ENCODE results near the gene GALNT7. TPM values are rescaled to one million over a fixed set of nuclear protein-coding genes. Genes with fewer than 3 reads are reported as not detected.

Gene GALNT7
- total and polyA plus RNA-seq, 9 donors, result 20.2 to 30.7 (median 24.9) TPM

DNA sequence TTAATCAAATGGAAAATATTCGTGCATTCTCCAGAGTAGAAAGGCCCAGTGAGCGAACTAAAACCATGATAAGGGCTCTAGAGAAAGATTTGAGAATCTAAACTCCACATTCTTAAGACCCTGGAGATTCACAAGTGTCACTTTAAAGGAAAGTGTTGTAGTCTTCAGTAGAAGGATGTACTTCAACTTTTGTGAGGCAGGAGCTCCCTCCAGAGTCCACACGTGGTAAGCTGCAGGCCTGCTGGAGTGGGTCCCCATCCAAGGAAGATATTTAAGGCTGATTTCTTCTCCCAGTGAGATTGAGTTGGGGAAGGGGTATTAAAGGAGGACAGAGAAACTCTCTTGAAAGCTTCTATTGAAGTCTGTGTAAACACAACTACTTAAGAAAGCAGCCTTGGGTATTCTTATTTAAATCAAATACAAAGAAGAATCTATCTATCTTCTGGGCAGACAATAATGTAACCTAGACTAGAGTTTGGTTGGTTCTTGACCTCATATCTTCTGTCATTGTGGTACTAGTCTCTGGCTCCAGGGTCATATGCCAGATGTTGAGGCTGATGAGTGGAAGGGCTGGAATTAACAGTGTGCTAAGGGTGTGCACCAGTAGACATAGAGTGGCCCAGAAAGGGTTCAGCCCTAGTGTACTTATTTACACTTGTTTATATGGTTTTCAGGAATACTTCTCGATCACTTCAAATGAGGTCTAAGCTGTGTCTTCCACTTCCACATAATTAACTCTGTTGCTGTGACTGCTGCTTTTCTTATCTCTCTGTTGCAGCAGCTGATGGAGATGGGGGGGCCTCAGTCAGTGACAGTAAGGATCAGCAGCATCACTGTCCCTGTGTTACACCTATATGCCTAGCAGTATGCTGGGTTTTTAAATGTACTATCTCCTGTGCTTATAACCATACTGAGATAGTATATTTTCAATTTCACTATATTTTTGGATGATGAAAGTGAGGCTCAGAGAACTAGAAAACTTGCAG is 89.4 kb downstream of the GALNT7 start:
- Histone ChIP-seq H3K4me3 (ENCODE audit: low read length) (no peak overlapping the region), H3K27me3 (ENCODE audit: control insufficient read depth, insufficient read depth, low read length) (no peaks in the 10 kb centered on the region), H3K36me3 (ENCODE audit: control insufficient read depth, insufficient read depth, low read length) (no peaks in the 10 kb centered on the region), H3K4me1 (ENCODE audit: control insufficient read depth, insufficient read depth, low read length) (no peaks in the 10 kb centered on the region), H3K27ac (ENCODE audit: low read length) (no peak overlapping the region), H3K9me3 (replicated peaks; ENCODE audit: control insufficient read depth, low read depth, low read length) (no peaks in the 10 kb centered on the region)
- no CpG with 5 or more reads among the region's 4 CpGs for WGBS (ENCODE audit: insufficient coverage)
- peak; percentile 81 for DNase-seq

DNA sequence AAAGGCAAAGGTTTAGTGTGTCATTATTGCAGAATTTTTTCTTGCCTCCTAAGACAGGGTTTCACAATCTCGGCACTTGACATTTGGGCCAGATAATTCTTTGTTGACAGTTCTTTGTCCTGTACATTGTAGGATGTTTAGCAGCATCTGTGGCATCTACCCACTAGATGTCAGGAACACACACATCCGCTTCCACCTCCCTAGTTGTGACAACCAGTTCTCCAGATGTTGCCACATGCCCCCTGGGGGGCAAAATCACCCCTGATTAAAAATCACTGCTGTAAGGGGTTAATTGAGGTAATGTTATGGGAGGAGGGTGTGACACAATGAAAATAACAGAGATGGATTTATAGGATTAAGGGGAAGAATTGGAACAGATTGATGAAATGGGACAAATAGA is 90.3 kb downstream of the GALNT7 start:
- no peaks in the 10 kb centered on the region for H3K9me3 ChIP-seq (replicated peaks; ENCODE audit: control insufficient read depth, low read depth, low read length)
- no CpG with 5 or more reads among the region's 2 CpGs for WGBS (ENCODE audit: insufficient coverage)

DNA sequence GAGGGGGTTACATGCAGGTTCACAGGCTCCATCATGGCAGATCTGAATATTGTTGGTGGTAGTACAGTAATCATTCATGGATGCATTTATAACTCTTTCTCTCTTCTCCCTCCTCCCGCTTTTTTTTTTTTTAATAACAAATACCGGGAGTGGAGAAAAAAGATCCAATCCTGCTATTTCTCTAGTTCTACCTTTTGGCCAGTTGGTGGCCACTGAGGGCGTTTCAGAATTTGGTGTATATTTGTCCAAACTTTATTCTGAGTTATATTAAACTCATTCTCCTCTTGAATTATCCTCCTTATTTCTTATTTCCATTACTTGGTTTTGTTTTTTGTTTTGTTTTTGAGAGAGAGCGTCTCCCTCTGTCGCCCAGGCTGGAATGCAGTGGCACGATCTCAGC is 90.7 kb downstream of the GALNT7 start:
- WGBS (ENCODE audit: insufficient coverage), result 100% methylated on average over 1 of the region's 6 CpGs

More for the DNA sequence above, 90.3 kb downstream of the GALNT7 start:
- H3K4me3 ChIP-seq (ENCODE audit: low read length), result no peak overlapping the region
- no peak for DNase-seq
- H3K27ac ChIP-seq (ENCODE audit: low read length), result no peak overlapping the region
- no peaks in the 10 kb centered on the region for H3K36me3 ChIP-seq (ENCODE audit: control insufficient read depth, insufficient read depth, low read length)
- no peaks in the 10 kb centered on the region for H3K4me1 ChIP-seq (ENCODE audit: control insufficient read depth, insufficient read depth, low read length)
- no peaks in the 10 kb centered on the region for H3K27me3 ChIP-seq (ENCODE audit: control insufficient read depth, insufficient read depth, low read length)

DNA sequence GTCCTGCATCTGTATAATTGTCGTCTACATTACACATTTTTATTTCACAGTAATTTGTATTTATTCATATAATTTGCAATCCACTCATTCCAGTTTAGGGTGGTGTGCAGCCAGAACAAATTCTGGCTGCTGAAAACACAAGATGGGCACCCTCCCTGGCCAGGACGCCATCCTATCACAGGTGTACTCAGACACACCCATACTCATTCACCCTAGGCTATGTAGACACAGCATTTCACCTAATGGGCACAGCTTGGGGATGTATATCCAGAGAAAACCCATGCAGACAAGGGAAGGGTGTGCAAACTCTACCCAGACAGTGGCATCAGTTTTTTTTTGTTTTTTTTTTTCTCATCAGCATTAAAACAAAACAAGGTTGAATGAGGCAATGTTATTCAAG is 92.4 kb downstream of the GALNT7 start:
- Histone ChIP-seq H3K27ac (ENCODE audit: low read length) (no peak overlapping the region), H3K4me3 (ENCODE audit: low read length) (no peak overlapping the region), H3K9me3 (replicated peaks; ENCODE audit: control insufficient read depth, low read depth, low read length) (no peaks in the 10 kb centered on the region), H3K4me1 (ENCODE audit: control insufficient read depth, insufficient read depth, low read length) (peaks cover 10% of the 10 kb centered on the region), H3K27me3 (ENCODE audit: control insufficient read depth, insufficient read depth, low read length) (no peaks in the 10 kb centered on the region), H3K36me3 (ENCODE audit: control insufficient read depth, insufficient read depth, low read length) (no peaks in the 10 kb centered on the region)
- WGBS (ENCODE audit: insufficient coverage), result 100% methylated on average over 1 of the region's 2 CpGs
- no peak for DNase-seq

More for the DNA sequence above, 90.7 kb downstream of the GALNT7 start:
- Histone ChIP-seq H3K4me1 (ENCODE audit: control insufficient read depth, insufficient read depth, low read length) (peaks cover 1% of the 10 kb centered on the region), H3K4me3 (ENCODE audit: low read length) (no peak overlapping the region), H3K36me3 (ENCODE audit: control insufficient read depth, insufficient read depth, low read length) (no peaks in the 10 kb centered on the region), H3K27ac (ENCODE audit: low read length) (no peak overlapping the region), H3K9me3 (replicated peaks; ENCODE audit: control insufficient read depth, low read depth, low read length) (no peaks in the 10 kb centered on the region), H3K27me3 (ENCODE audit: control insufficient read depth, insufficient read depth, low read length) (no peaks in the 10 kb centered on the region)
- no peak for DNase-seq

DNA sequence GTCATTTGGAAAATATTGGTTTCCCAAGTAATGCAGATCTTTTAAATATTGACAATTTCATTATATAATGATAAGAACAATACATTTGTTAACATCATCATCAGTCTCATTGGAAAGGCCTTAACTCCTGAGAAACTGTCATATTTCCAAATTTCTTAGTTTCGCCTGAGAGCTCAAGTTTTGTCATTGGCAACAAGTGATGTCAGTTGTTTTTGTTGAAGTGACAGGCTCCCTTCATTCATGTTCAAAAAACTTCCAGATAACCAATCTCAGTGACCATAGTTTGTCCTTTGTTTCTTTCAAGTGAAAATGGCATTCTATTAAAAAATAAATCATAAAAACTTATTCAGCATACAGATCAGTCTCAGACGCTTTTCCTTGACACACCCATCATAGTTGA is 93.8 kb downstream of the GALNT7 start:
- no peak for DNase-seq
- Histone ChIP-seq H3K27me3 (ENCODE audit: control insufficient read depth, insufficient read depth, low read length) (no peaks in the 10 kb centered on the region), H3K4me1 (ENCODE audit: control insufficient read depth, insufficient read depth, low read length) (peaks cover 10% of the 10 kb centered on the region), H3K27ac (ENCODE audit: low read length) (no peak overlapping the region), H3K9me3 (replicated peaks; ENCODE audit: control insufficient read depth, low read depth, low read length) (no peaks in the 10 kb centered on the region), H3K4me3 (ENCODE audit: low read length) (no peak overlapping the region), H3K36me3 (ENCODE audit: control insufficient read depth, insufficient read depth, low read length) (no peaks in the 10 kb centered on the region)
- WGBS (ENCODE audit: insufficient coverage), result no CpG with 5 or more reads among the region's 2 CpGs

DNA sequence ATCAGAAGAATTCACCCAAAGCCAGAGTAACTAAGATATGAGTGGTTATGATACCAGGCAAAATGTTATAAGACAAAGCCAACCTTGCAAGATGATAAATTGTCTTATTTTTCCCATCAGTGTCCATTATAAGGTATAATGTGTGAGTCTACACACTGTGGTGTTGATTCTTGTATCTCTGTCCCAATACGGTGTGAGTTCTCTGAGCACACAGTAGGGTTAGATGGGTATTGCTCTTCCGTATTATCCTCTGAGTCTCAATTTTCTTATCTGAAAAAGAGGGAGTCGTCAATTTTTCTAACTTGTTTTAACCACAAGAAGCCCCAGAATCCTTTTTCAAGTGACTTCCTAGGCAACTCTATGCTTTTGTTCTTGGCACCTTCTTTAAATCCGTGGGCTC is 95.6 kb downstream of the GALNT7 start:
- Histone ChIP-seq H3K9me3 (replicated peaks; ENCODE audit: control insufficient read depth, low read depth, low read length) (no peaks in the 10 kb centered on the region), H3K36me3 (ENCODE audit: control insufficient read depth, insufficient read depth, low read length) (no peaks in the 10 kb centered on the region), H3K27ac (ENCODE audit: low read length) (peak overlapping the region; percentile 84), H3K27me3 (ENCODE audit: control insufficient read depth, insufficient read depth, low read length) (no peaks in the 10 kb centered on the region), H3K4me1 (ENCODE audit: control insufficient read depth, insufficient read depth, low read length) (peaks cover 11% of the 10 kb centered on the region), H3K4me3 (ENCODE audit: low read length) (no peak overlapping the region)
- DNase-seq, result no peak
- 0% methylated on average over 1 of the region's 4 CpGs for WGBS (ENCODE audit: insufficient coverage)

DNA sequence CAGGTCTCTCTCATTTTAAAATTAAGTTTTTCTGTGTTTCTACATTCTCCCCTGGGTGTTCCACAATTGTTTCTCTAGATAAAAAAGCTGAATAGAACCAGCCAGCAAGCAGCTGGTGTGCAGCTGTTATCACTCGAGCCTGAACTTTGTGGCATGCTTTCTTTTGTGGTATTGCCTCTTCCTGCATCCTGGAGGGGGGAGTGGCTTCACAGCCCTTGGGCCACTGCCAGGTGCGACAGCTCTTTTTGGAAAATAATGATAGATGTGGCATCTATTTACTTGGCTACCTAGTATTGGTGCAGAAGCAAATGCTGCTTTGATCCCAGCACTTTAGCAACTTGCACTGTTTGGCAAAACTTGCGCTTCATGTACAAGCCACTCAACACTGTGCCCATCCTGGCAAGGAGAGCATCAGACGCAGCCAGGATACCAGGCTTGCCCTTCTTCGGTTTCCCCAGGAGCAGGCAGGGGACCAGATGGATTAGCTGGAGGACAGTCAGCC is 96.1 kb downstream of the GALNT7 start:
- Histone ChIP-seq H3K27me3 (ENCODE audit: control insufficient read depth, insufficient read depth, low read length) (no peaks in the 10 kb centered on the region), H3K36me3 (ENCODE audit: control insufficient read depth, insufficient read depth, low read length) (no peaks in the 10 kb centered on the region), H3K27ac (ENCODE audit: low read length) (peak overlapping the region; percentile 84), H3K9me3 (replicated peaks; ENCODE audit: control insufficient read depth, low read depth, low read length) (no peaks in the 10 kb centered on the region), H3K4me3 (ENCODE audit: low read length) (no peak overlapping the region), H3K4me1 (ENCODE audit: control insufficient read depth, insufficient read depth, low read length) (peaks cover 12% of the 10 kb centered on the region)
- WGBS (ENCODE audit: insufficient coverage), result 69% methylated on average over 4 of the region's 5 CpGs
- DNase-seq, result peak; percentile 87

DNA sequence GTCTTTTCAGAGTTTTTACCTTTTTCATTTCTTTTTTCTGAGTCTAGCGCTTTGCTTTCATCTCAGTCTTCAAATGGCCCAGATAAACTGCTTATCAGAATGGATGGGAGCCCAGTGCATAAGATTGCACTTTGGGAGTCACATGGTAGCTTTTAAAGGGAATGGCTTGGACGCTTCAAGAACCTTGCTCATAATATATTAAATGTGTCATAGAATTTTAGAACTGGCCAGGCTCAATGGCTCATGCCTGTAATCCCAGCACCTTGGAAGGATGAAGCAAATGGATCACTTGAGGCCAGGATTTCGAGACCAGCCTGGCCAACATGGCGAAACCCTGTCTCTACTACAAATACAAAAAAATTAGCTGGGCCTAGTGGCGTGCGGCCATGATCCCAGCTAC is 97.1 kb downstream of the GALNT7 start:
- Histone ChIP-seq H3K4me3 (ENCODE audit: low read length) (no peak overlapping the region), H3K27me3 (ENCODE audit: control insufficient read depth, insufficient read depth, low read length) (no peaks in the 10 kb centered on the region), H3K9me3 (replicated peaks; ENCODE audit: control insufficient read depth, low read depth, low read length) (no peaks in the 10 kb centered on the region), H3K36me3 (ENCODE audit: control insufficient read depth, insufficient read depth, low read length) (no peaks in the 10 kb centered on the region), H3K27ac (ENCODE audit: low read length) (no peak overlapping the region), H3K4me1 (ENCODE audit: control insufficient read depth, insufficient read depth, low read length) (peaks cover 13% of the 10 kb centered on the region)
- WGBS (ENCODE audit: insufficient coverage), result 100% methylated on average over 2 of the region's 6 CpGs
- DNase-seq, result no peak

DNA sequence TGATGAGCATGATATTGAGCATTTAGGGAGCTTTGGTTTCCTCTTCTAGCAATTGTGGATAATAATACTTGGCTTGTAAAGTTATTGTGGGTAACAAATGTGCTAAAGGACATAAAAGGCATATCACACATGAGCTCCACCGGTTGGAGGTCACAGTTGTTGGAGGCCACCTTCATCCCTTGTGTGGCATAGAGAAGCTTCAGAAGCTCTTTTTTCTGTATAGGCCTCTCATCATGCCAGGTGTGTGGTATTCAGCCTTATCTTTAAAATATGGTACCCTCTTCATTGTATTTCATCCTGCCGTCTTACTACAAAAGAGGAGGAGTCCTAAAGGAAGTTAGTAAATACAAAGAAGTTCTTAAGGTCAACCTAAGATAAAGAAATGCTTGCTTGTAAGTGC is 99.1 kb downstream of the GALNT7 start:
- no peak overlapping the region for H3K27ac ChIP-seq (ENCODE audit: low read length)
- peaks cover 13% of the 10 kb centered on the region for H3K4me1 ChIP-seq (ENCODE audit: control insufficient read depth, insufficient read depth, low read length)
- no peak for DNase-seq
- WGBS (ENCODE audit: insufficient coverage), result no CpG with 5 or more reads among the region's 2 CpGs
- H3K9me3 ChIP-seq (replicated peaks; ENCODE audit: control insufficient read depth, low read depth, low read length), result no peaks in the 10 kb centered on the region
- no peak overlapping the region for H3K4me3 ChIP-seq (ENCODE audit: low read length)
- no peaks in the 10 kb centered on the region for H3K27me3 ChIP-seq (ENCODE audit: control insufficient read depth, insufficient read depth, low read length)
- no peaks in the 10 kb centered on the region for H3K36me3 ChIP-seq (ENCODE audit: control insufficient read depth, insufficient read depth, low read length)

DNA sequence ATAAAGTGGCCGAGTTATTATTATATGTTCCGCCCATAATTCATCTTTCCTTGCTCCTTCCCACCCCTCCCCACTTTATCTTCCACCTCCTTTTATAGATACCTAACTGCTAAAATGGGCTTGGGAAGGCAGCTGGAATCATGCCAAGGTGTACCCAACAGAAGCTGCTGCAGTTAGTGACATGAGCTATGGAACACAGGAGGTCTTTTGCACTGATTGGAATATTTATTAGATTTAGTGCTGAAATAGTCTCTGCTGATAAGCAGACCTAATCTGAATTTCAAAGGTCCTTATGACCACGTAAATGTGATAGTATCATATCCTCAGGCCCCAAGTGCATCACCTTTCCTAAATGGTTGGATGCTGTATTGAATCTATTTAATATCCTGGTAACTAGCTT is 100.7 kb downstream of the GALNT7 start:
- DNase-seq, result no peak
- H3K36me3 ChIP-seq (ENCODE audit: control insufficient read depth, insufficient read depth, low read length), result no peaks in the 10 kb centered on the region
- no CpG with 5 or more reads among the region's 3 CpGs for WGBS (ENCODE audit: insufficient coverage)
- H3K4me1 ChIP-seq (ENCODE audit: control insufficient read depth, insufficient read depth, low read length), result peaks cover 13% of the 10 kb centered on the region
- H3K27ac ChIP-seq (ENCODE audit: low read length), result no peak overlapping the region
- H3K27me3 ChIP-seq (ENCODE audit: control insufficient read depth, insufficient read depth, low read length), result no peaks in the 10 kb centered on the region
- no peak overlapping the region for H3K4me3 ChIP-seq (ENCODE audit: low read length)
- no peaks in the 10 kb centered on the region for H3K9me3 ChIP-seq (replicated peaks; ENCODE audit: control insufficient read depth, low read depth, low read length)
